ENCODE measurements around the gene HOXD12.

HOXD12 gene

DNA sequence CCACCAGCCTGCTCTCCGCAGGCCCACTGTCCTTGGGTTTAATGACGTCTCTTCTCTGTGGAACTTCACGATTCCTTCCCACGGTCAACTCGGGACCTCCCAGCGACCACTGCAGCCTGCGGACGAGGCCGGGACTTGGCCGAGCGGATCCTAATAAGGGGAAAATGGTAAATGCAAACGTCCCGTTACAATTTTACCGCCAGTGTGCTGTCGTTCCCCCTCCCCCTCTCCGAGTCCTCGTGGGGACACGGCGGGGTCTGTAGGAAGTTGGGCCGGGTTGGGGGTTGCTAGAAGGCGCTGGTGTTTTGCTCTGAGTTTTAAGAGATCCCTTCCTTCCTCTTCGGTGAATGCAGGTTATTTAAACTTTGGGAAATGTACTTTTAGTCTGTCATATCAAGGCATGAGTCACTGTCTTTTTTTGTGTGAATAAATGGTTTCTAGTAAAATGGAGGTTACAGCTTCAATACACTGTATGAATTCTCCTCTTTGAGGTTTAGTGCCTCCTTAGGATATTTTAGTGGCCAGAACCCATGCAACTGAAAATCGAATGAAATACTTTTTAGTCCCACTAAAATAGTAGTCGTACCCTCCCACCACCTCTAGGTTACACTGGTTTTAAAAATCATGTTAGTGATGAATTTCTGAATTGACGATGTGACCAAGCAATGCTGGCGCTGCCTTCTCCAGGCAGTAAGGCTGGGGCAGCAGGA is 9.8 kb downstream of the HOXD12 start:
- no peak overlapping the region for H3K4me3 ChIP-seq (ENCODE audit: control insufficient read depth, low read depth, low read length)
- no peak for TF ChIP-seq CTCF (IDR thresholded peaks at IDR 0.05; ENCODE audit: control insufficient read depth, insufficient read depth, low read depth, low read length, missing control alignments)
- DNase-seq (ENCODE audit: low read depth), result no peak

DNA sequence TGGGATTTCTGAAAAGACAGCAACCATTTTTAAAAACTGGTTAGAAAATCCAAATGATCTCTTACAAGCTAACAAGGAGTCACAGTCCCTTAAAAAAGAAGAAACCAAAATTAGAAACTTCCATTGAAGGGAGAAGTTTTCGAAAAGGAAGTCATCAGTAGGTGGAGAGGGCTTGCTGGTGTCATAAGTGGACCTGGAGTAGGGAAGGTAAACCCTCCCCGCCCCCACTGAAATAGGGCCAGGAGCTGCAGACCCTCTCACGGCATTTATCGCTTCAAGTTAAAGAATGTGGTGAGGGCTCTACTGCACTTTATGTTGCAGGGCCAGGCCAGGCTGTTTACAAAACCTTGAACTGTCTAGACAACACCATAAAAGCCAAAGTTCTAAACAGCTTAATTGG is 10.4 kb downstream of the HOXD12 start:
- TF ChIP-seq CTCF (IDR thresholded peaks at IDR 0.05; ENCODE audit: control insufficient read depth, insufficient read depth, low read depth, low read length, missing control alignments), result no peak
- no peak overlapping the region for H3K4me3 ChIP-seq (ENCODE audit: control insufficient read depth, low read depth, low read length)
- no peak for DNase-seq (ENCODE audit: low read depth)

DNA sequence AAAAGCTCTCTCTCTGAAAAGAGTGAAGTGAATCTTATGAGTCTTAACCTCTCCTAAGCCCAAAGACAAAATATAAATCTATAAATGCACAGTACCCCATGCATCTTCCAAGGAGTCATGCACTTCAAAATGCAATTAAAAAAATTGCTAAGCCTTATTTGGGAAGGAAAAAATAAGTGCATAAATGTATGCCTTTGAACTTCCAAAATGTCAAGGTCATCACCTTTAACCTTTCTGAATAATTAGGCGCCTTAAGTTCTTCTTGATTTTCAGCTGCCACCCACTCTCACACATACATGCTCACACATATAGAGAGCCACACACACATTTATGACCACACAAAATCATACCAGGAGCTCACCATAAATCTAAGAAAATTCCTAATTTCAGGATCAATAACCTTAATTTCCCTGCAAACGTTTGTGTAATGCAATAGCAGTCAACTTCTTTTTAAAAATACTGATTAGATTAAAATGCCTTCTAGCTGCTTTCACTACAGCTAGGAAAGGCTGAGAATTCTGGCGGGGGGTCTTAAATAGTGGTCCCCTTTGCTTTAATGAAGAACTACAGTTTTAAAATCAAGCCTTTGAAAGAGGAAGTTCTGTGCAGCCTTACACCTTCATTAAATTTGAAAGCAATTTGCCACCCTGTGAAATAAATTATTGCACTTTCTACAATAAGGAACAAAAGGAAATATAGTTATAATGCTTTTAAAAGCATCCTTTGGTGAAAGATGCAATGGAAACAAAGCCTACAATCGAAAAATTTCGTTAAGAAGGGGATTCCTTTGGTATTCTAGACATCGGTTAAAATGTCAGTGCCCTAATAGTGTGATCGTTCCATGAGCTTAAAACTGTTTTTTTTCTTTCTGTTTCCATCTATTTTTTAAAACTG is 11.1 kb downstream of the HOXD12 start:
- no peak for TF ChIP-seq CTCF (IDR thresholded peaks at IDR 0.05; ENCODE audit: control insufficient read depth, insufficient read depth, low read depth, low read length, missing control alignments)
- no peak overlapping the region for H3K4me3 ChIP-seq (ENCODE audit: control insufficient read depth, low read depth, low read length)
- DNase-seq (ENCODE audit: low read depth), result no peak

DNA sequence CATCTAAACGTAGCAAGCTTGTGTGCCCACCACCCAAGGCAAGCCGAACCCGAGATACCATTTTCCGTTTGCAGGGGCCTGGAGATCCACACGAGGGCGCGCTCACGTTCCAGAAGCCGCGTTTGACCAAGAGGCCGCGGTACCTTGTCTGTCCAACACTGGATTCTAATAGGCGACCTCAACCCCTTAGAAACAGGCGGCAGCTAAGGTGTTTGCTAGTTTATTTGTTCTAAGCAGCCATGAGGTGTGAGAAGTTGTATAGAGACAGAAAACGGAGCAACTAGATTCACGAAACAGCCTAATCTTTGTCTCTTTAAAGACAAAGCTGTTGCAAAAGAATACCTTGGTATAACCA is 11.7 kb downstream of the HOXD12 start:
- no peak for DNase-seq (ENCODE audit: low read depth)
- H3K4me3 ChIP-seq (ENCODE audit: control insufficient read depth, low read depth, low read length), result no peak overlapping the region
- no peak for TF ChIP-seq CTCF (IDR thresholded peaks at IDR 0.05; ENCODE audit: control insufficient read depth, insufficient read depth, low read depth, low read length, missing control alignments)

DNA sequence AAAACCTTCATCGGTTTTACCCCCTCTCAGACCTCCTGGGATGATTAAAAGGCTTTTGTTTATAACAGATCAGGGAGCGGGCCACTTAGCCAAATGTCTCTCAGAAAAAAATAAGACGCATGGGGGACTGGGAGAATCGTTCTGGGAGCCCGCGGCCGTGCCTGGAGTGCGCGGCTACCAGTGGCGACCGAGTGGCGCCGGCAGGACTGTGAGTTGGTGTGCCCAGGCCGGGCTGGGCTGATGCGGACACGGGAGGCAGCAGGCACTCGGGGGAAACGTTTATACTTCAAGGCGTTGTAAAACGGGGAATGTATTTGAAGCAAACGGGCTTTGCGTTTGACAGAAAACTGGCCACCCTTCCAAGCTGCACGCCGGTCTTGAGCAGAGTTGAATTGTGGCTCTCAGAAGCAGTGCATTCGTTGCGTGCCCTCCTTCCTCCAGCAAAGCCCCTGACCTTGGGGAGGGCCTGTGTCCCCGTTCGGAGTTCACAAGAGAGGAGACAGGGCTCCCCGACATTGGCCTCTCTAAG is 12.3 kb downstream of the HOXD12 start:
- no peak for DNase-seq (ENCODE audit: low read depth)
- no peak overlapping the region for H3K4me3 ChIP-seq (ENCODE audit: control insufficient read depth, low read depth, low read length)
- TF ChIP-seq CTCF (IDR thresholded peaks at IDR 0.05; ENCODE audit: control insufficient read depth, insufficient read depth, low read depth, low read length, missing control alignments), result no peak

GRCh38 chr2:176112375-176113302 is 13.0 kb downstream of the HOXD12 start:
- TF ChIP-seq CTCF (IDR thresholded peaks at IDR 0.05; ENCODE audit: control insufficient read depth, insufficient read depth, low read depth, low read length, missing control alignments), result no peak
- no peak for DNase-seq (ENCODE audit: low read depth)
- no peak overlapping the region for H3K4me3 ChIP-seq (ENCODE audit: control insufficient read depth, low read depth, low read length)
